CD4-positive, CD25-positive, alpha-beta regulatory T cell (primary cell): ENCODE results near the gene LMCD1. TPM values are rescaled to one million over a fixed set of nuclear protein-coding genes. Genes with fewer than 3 reads are reported as not detected.

Experiments
- ATAC-seq, 2 donors: fragments of 150-1000 bp; cut with Tn5 transposase; one replicate each; pipeline ENCODE4 v1.10.0; 2021; ENCODE audit warnings: low read depth in 2 of 2, moderate number of reproducible peaks in 2 of 2, moderate library complexity in 1 of 2
- DNase-seq, 3 donors: peaks; one replicate each; pipeline versions ENCODE4 v3.0.0 to v3.0.0-alpha.2; 2012 to 2022; ENCODE audit warnings: mixed read lengths in 1 of 3
- H3K27ac ChIP-seq: one replicate; pipeline ENCODE4 v1.7.0; 2013; ENCODE audit warnings: mild to moderate bottlenecking, low read length; ENCODE audit not compliant: insufficient read depth, poor library complexity, severe bottlenecking
- H3K27me3 ChIP-seq: one replicate; pipeline ENCODE4 v1.7.0; 2013; ENCODE audit warnings: low read length; ENCODE audit not compliant: control insufficient read depth, insufficient read depth
- H3K36me3 ChIP-seq: one replicate; pipeline ENCODE4 v1.7.0; 2013; ENCODE audit warnings: mild to moderate bottlenecking, low read length, moderate library complexity; ENCODE audit not compliant: control insufficient read depth, insufficient read depth
- H3K4me1 ChIP-seq: 2 replicates; pipeline ENCODE4 v1.7.0; 2013; ENCODE audit warnings: mild to moderate bottlenecking, low read length; ENCODE audit not compliant: insufficient read depth, control insufficient read depth, poor library complexity, severe bottlenecking
- H3K4me3 ChIP-seq: one replicate; pipeline ENCODE4 v1.7.0; 2013; ENCODE audit warnings: low read depth, mild to moderate bottlenecking, low read length, moderate library complexity
- H3K9me3 ChIP-seq, 2 experiments: 1 replicate in 1 of 2; 2 replicates in 1 of 2; pipeline ENCODE4 v1.7.0; 2013; ENCODE audit warnings: low read length in 2 of 2, mild to moderate bottlenecking in 1 of 2, moderate library complexity in 1 of 2; ENCODE audit not compliant: control insufficient read depth in 2 of 2
- H3K27ac Mint-ChIP-seq, 3 donors: one replicate each; pipeline ENCODE4 v1.8.0; 2020 to 2022; ENCODE audit warnings: mild to moderate bottlenecking in 3 of 3, mixed read lengths in 3 of 3, moderate library complexity in 2 of 3
- H3K27me3 Mint-ChIP-seq: one replicate; pipeline ENCODE4 v1.8.0; 2022; ENCODE audit warnings: mild to moderate bottlenecking, mixed read lengths
- H3K36me3 Mint-ChIP-seq: one replicate; pipeline ENCODE4 v1.8.0; 2020; ENCODE audit warnings: mixed read lengths
- H3K4me1 Mint-ChIP-seq, 4 donors: one replicate each; pipeline ENCODE4 v1.8.0; 2020 to 2022; ENCODE audit warnings: mixed read lengths in 4 of 4, mild to moderate bottlenecking in 1 of 4
- H3K4me3 Mint-ChIP-seq, 4 donors: one replicate each; pipeline ENCODE4 v1.8.0; 2020 to 2022; ENCODE audit warnings: mild to moderate bottlenecking in 4 of 4, mixed read lengths in 4 of 4, moderate library complexity in 3 of 4
- H3K9me3 Mint-ChIP-seq, 7 donors: one replicate each; pipeline ENCODE4 v1.8.0; 2020 to 2022; ENCODE audit warnings: mixed read lengths in 7 of 7, mild to moderate bottlenecking in 3 of 7, moderate library complexity in 2 of 7
- polyA plus RNA-seq, 4 donors: library from polyadenylated mRNA; unstranded; fragments of 300-500 nt; fragmentation: Illumina TruSeq; gene quantifications; one replicate each; pipeline ENCODE4 v1.2.3, GENCODE V29; 2021
- total RNA-seq: library from RNA; stranded (reverse); gene quantifications from one replicate; pipeline ENCODE4 v1.2.3, GENCODE V29; 2022

The LMCD1 gene
- total and polyA plus RNA-seq, 5 donors from 2014 or later = 5.6 to 27.7 (median 17.2) TPM

GRCh38 chr3:8500989-8501370 lies 643 bp upstream of the LMCD1 start:
- Histone ChIP-seq H3K36me3 (no peaks in the 10 kb centered on the region), H3K27me3 (no peaks in the 10 kb centered on the region), H3K4me3 (peak overlapping the region; percentile 69), H3K4me1 (peaks cover 38% of the 10 kb centered on the region), H3K27ac (peak overlapping the region; percentile 70), H3K9me3 (no peaks in the 10 kb centered on the region)
- ATAC-seq (no peak), DNase-seq (no peak)
- peak overlapping the region; percentile 92 to 98 (median 96) for H3K4me3 Mint-ChIP-seq
- H3K9me3 Mint-ChIP-seq = no peaks in the 10 kb centered on the region
- no peaks in the 10 kb centered on the region for H3K36me3 Mint-ChIP-seq
- H3K27ac Mint-ChIP-seq = peak overlapping the region; percentile 91 to 96 (median 95)
- no peaks in the 10 kb centered on the region for H3K27me3 Mint-ChIP-seq
- peaks cover 5 to 53% (median 26%) of the 10 kb centered on the region in 4 donors for H3K4me1 Mint-ChIP-seq

GRCh38 chr3:8503461-8503860 lies 1.8 kb downstream of the LMCD1 start:
- no peak for ATAC-seq
- H3K36me3 ChIP-seq = no peaks in the 10 kb centered on the region
- H3K4me1 ChIP-seq = peaks cover 40% of the 10 kb centered on the region
- H3K4me3 Mint-ChIP-seq = peak overlapping the region; percentile 69 to 84 (median 72)
- no peaks in the 10 kb centered on the region for H3K9me3 ChIP-seq
- no peaks in the 10 kb centered on the region for H3K27me3 Mint-ChIP-seq
- peak overlapping the region; percentile 60 for H3K27ac ChIP-seq
- no peak for DNase-seq
- peaks cover 5 to 69% (median 34%) of the 10 kb centered on the region in 4 donors for H3K4me1 Mint-ChIP-seq
- no peaks in the 10 kb centered on the region for H3K27me3 ChIP-seq
- H3K27ac Mint-ChIP-seq = peak overlapping the region; percentile 67 to 93 (median 90)
- H3K9me3 Mint-ChIP-seq = no peaks in the 10 kb centered on the region
- H3K36me3 Mint-ChIP-seq = no peaks in the 10 kb centered on the region
- peak overlapping the region; percentile 56 for H3K4me3 ChIP-seq

GRCh38 chr3:8503871-8504610 lies 2.4 kb downstream of the LMCD1 start:
- Histone ChIP-seq H3K27me3 (no peaks in the 10 kb centered on the region), H3K27ac (peak overlapping the region; percentile 60), H3K9me3 (no peaks in the 10 kb centered on the region), H3K4me1 (peaks cover 40% of the 10 kb centered on the region), H3K4me3 (peak overlapping the region; percentile 56), H3K36me3 (no peaks in the 10 kb centered on the region)
- peak overlapping the region; percentile 67 to 93 (median 90) for H3K27ac Mint-ChIP-seq
- no peak for ATAC-seq
- peak overlapping the region; percentile 69 to 84 (median 72) for H3K4me3 Mint-ChIP-seq
- peaks cover 5 to 69% (median 34%) of the 10 kb centered on the region in 4 donors for H3K4me1 Mint-ChIP-seq
- peak in 1 of 3 donors; percentile 23 for DNase-seq
- H3K9me3 Mint-ChIP-seq = no peaks in the 10 kb centered on the region
- H3K36me3 Mint-ChIP-seq = no peaks in the 10 kb centered on the region
- no peaks in the 10 kb centered on the region for H3K27me3 Mint-ChIP-seq

- Mint-ChIP-seq H3K4me1 (peaks cover 5 to 69% (median 34%) of the 10 kb centered on the region in 4 donors), H3K9me3 (no peaks in the 10 kb centered on the region), H3K27me3 (no peaks in the 10 kb centered on the region), H3K36me3 (no peaks in the 10 kb centered on the region), H3K4me3 (peak overlapping the region; percentile 69 to 84 (median 72)), H3K27ac (peak overlapping the region; percentile 67 to 93 (median 90))
- no peak for ATAC-seq
- DNase-seq = no peak
- Histone ChIP-seq H3K4me1 (peaks cover 40% of the 10 kb centered on the region), H3K9me3 (no peaks in the 10 kb centered on the region), H3K27ac (peak overlapping the region; percentile 60), H3K27me3 (no peaks in the 10 kb centered on the region), H3K36me3 (no peaks in the 10 kb centered on the region), H3K4me3 (peak overlapping the region; percentile 56)
Measured at GRCh38 chr3:8504611-8504973, 3.0 kb downstream of the LMCD1 start.

- no peaks in the 10 kb centered on the region for H3K9me3 ChIP-seq
- H3K27me3 Mint-ChIP-seq = no peaks in the 10 kb centered on the region
- peaks cover 37% of the 10 kb centered on the region for H3K4me1 ChIP-seq
- no peak for DNase-seq
- H3K4me3 ChIP-seq = peak overlapping the region; percentile 21
- H3K4me1 Mint-ChIP-seq = peaks cover 5 to 64% (median 34%) of the 10 kb centered on the region in 4 donors
- peak overlapping the region in 3 of 4 donors; percentile 8 to 59 (median 47) for H3K4me3 Mint-ChIP-seq
- no peaks in the 10 kb centered on the region for H3K9me3 Mint-ChIP-seq
- no peaks in the 10 kb centered on the region for H3K36me3 Mint-ChIP-seq
- no peak overlapping the region for H3K27ac ChIP-seq
- H3K36me3 ChIP-seq = no peaks in the 10 kb centered on the region
- H3K27me3 ChIP-seq = no peaks in the 10 kb centered on the region
- peak overlapping the region; percentile 9 to 82 (median 61) for H3K27ac Mint-ChIP-seq
- ATAC-seq = no peak
Measured at GRCh38 chr3:8505621-8506020, 4.0 kb downstream of the LMCD1 start.

GRCh38 chr3:8506571-8507061 lies 5.0 kb downstream of the LMCD1 start:
- Mint-ChIP-seq H3K36me3 (peaks cover 3% of the 10 kb centered on the region), H3K9me3 (no peaks in the 10 kb centered on the region), H3K27me3 (no peaks in the 10 kb centered on the region), H3K27ac (no peak overlapping the region), H3K4me3 (no peak overlapping the region), H3K4me1 (peaks cover 5 to 55% (median 36%) of the 10 kb centered on the region in 4 donors)
- H3K27me3 ChIP-seq = no peaks in the 10 kb centered on the region
- no peaks in the 10 kb centered on the region for H3K36me3 ChIP-seq
- no peak overlapping the region for H3K4me3 ChIP-seq
- H3K9me3 ChIP-seq = no peaks in the 10 kb centered on the region
- ATAC-seq (no peak), DNase-seq (no peak)
- H3K27ac ChIP-seq = no peak overlapping the region
- H3K4me1 ChIP-seq = peaks cover 34% of the 10 kb centered on the region

- peaks cover 27% of the 10 kb centered on the region for H3K4me1 ChIP-seq
- no peaks in the 10 kb centered on the region for H3K9me3 ChIP-seq
- no peak overlapping the region for H3K4me3 ChIP-seq
- Mint-ChIP-seq H3K36me3 (peaks cover 3% of the 10 kb centered on the region), H3K27ac (peak overlapping the region in 1 of 3 donors; percentile 12), H3K4me1 (peaks cover 5 to 48% (median 33%) of the 10 kb centered on the region in 4 donors), H3K9me3 (no peaks in the 10 kb centered on the region), H3K27me3 (no peaks in the 10 kb centered on the region), H3K4me3 (no peak overlapping the region)
- DNase-seq = no peak
- ATAC-seq = no peak
- no peaks in the 10 kb centered on the region for H3K36me3 ChIP-seq
- H3K27ac ChIP-seq = peak overlapping the region; percentile 27
- no peaks in the 10 kb centered on the region for H3K27me3 ChIP-seq
Measured at GRCh38 chr3:8507496-8507895, 5.9 kb downstream of the LMCD1 start.
